NT2/D1 (cell line): ENCODE results near the gene APOD.
"Not testable (repeated sequence)": the region's sequence is repeated elsewhere in the genome, so short reads cannot be mapped to it uniquely, and the experiment has no call there.

Experiments used
- YY1 ChIP-seq: IDR thresholded peaks from 2 replicates; pipeline ENCODE4 v1.6.1; 2011; ENCODE audit not compliant: insufficient read length, insufficient read depth
- ZNF274 ChIP-seq: IDR thresholded peaks from 2 replicates; pipeline ENCODE4 v1.6.1; 2011; ENCODE audit warnings: mild to moderate bottlenecking, low read depth, low read length

DNA sequence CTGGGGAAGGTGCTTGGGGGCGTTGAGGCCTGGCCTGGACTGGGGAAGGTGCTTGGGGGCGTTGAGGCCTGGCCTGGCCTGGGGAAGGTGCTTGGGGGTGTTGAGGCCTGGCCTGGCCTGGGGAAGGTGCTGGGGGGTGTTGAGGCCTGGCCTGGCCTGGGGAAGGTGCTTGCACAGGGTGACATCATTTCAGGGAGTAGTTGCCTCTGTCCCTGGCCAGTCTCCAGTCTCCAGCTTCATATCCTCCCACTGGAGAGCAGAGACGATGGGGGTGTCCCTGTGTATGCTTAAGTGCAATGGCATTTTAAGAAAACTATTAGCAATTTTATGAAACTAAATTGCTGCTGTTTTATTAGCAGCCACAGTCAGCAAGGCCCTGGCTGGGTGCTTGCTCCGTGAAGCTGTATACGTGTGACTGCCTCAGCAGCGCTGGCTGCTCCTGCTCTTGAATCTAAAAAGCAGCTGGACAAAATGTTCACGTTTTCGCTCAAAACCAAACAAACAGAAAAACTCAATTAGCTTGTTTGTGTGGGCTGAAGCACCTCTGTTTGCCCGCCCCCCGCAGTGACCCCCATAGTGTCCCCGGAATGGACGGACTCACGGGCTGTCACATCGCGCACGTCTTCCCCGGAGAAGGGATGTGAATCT lies 38.9 kb upstream of the APOD start:
- not testable (repeated sequence) for TF ChIP-seq YY1, ZNF274
